ENCODE measurements around the gene PVALB.

DNA sequence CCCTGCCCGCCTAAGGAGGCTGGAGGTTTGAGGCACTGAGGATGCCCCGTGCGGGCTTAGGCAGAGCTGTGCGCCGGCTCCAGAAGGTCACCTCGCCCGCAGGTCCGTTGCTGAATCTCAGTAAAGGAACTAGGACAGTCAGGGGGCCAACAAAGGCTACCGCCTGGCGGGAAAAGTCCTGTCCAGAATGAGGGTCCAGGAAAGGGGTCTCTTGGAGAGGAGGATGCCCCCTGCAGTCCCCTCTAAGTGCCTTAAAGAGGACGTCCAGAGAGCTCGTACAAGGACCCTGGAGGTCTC lies 548 bp downstream of the PVALB start:
- TF ChIP-seq, protein P1, sequence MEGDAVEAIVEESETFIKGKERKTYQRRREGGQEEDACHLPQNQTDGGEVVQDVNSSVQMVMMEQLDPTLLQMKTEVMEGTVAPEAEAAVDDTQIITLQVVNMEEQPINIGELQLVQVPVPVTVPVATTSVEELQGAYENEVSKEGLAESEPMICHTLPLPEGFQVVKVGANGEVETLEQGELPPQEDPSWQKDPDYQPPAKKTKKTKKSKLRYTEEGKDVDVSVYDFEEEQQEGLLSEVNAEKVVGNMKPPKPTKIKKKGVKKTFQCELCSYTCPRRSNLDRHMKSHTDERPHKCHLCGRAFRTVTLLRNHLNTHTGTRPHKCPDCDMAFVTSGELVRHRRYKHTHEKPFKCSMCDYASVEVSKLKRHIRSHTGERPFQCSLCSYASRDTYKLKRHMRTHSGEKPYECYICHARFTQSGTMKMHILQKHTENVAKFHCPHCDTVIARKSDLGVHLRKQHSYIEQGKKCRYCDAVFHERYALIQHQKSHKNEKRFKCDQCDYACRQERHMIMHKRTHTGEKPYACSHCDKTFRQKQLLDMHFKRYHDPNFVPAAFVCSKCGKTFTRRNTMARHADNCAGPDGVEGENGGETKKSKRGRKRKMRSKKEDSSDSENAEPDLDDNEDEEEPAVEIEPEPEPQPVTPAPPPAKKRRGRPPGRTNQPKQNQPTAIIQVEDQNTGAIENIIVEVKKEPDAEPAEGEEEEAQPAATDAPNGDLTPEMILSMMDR (IDR thresholded peaks at IDR 0.05), result no peak
- no peak for TF ChIP-seq ZFX (IDR thresholded peaks at IDR 0.05; ENCODE audit: borderline replicate concordance)

Measured in 22Rv1 (cell line).